ENCODE measurements around the gene CCM2. TPM values are rescaled to one million over a fixed set of nuclear protein-coding genes. Genes with fewer than 3 reads are reported as not detected.

The CCM2 gene
- total and polyA plus RNA-seq, 2 of the 8 experiments (the other 6 are each of a cell fraction or from before 2014, with no cell fraction given): 31.6 to 41.2 TPM

GRCh38 chr7:45107356-45107755 is 107.4 kb downstream of the CCM2 start:
- Histone ChIP-seq H2BK12ac (ENCODE audit: low read depth, low read length) (no peak overlapping the region), H2AFZ (ENCODE audit: low read length) (no peak overlapping the region), H3K79me1 (ENCODE audit: low read depth, low read length) (peaks cover 10% of the 10 kb centered on the region), H3K14ac (ENCODE audit: insufficient read length) (no peak overlapping the region), H3K79me2 (ENCODE audit: control insufficient read depth in 1 of 2, insufficient read depth in 2 of 2, low read length in 2 of 2) (peaks cover 8 to 50% of the 10 kb centered on the region in 2 experiments), H3K23ac (ENCODE audit: insufficient read length) (no peak overlapping the region), H3K4me1 (replicated peaks in 1 of 4; ENCODE audit: control insufficient read depth in 3 of 4, insufficient read depth in 4 of 4, low read length in 3 of 4) (peaks cover 0 to 3% (median under 1%) of the 10 kb centered on the region in 4 experiments; a peak in 2 of 7 replicates), H3K9ac (replicated peaks in 1 of 4; ENCODE audit: extremely low read depth in 1 of 4, low read depth in 3 of 4, low read length in 3 of 4) (no peak overlapping the region), H3K56ac (replicated peaks; ENCODE audit: insufficient read length, low read depth, low read length) (no peak overlapping the region), H4K8ac (ENCODE audit: extremely low read depth, insufficient read depth, low read length) (no peak overlapping the region), H2BK120ac (replicated peaks; ENCODE audit: low read depth, low read length) (no peak overlapping the region), H2BK5ac (ENCODE audit: low read depth, low read length) (no peak overlapping the region), H3K27me3 (replicated peaks in 1 of 4; ENCODE audit: control insufficient read depth in 3 of 4, extremely low read depth in 1 of 4, insufficient read depth in 3 of 4, low read length in 3 of 4) (no peaks in the 10 kb centered on the region), H3K23me2 (ENCODE audit: low read depth, low read length) (no peaks in the 10 kb centered on the region; the same call in 1 of the 2 replicates), H3K36me3 (ENCODE audit: control insufficient read depth in 2 of 4, insufficient read depth in 4 of 4, low read length in 3 of 4) (peaks cover 57 to 70% (median 66%) of the 10 kb centered on the region in 4 experiments), H2AK5ac (ENCODE audit: low read depth, low read length) (no peak overlapping the region), H3K9me3 (ENCODE audit: insufficient read depth in 2 of 2, low read depth in 1 of 2, low read length in 1 of 2) (no peaks in the 10 kb centered on the region), H3K4ac (replicated peaks; ENCODE audit: insufficient read length, low read depth, low read length) (no peak overlapping the region), H3K18ac (ENCODE audit: extremely low read depth, low read length) (no peak overlapping the region), H4K5ac (ENCODE audit: insufficient read length, low read depth, low read length) (no peak overlapping the region), H2BK20ac (ENCODE audit: low read length) (no peak overlapping the region), H3K27ac (ENCODE audit: low read depth, low read length) (no peak overlapping the region), H3K4me3 (ENCODE audit: extremely low read depth in 1 of 4, insufficient read depth in 2 of 4, low read depth in 3 of 4, low read length in 4 of 4) (no peak overlapping the region), H4K20me1 (replicated peaks in 1 of 2; ENCODE audit: control insufficient read depth in 1 of 2, insufficient read depth in 2 of 2, low read length in 2 of 2) (peaks cover 16 to 42% of the 10 kb centered on the region in 2 experiments), H2BK15ac (ENCODE audit: low read length) (no peak overlapping the region), H4K91ac (replicated peaks; ENCODE audit: insufficient read length, low read length) (no peak overlapping the region), H3K4me2 (ENCODE audit: insufficient read depth in 1 of 2, low read depth in 2 of 2, low read length in 2 of 2) (no peak overlapping the region)
- FAIRE-seq (no peak), DNase-seq (ENCODE audit: low read depth in 1 of 2, low spot score in 2 of 2) (no peak)
- 90% methylated on average over 3 of the region's 3 CpGs; no CpG with 5 or more reads in 1 of the 2 experiments for WGBS, 2 experiments (ENCODE audit: extremely low coverage in 1 of 2, insufficient coverage in 1 of 2, insufficient read length in 1 of 2, insufficient replicate concordance in 2 of 2, low coverage in 1 of 2, low lambda C conversion rate in 2 of 2, missing lambda C conversion rate in 1 of 2)
- TF ChIP-seq HDAC2 (IDR thresholded peaks at IDR 0.05; ENCODE audit: borderline replicate concordance in 1 of 2, low read depth in 2 of 2, low read length in 2 of 2) (no peak), POLR2A (IDR thresholded peaks at IDR 0.05; ENCODE audit: control extremely low read depth in 1 of 2, low read depth in 2 of 2, low read length in 2 of 2) (0 out of 3 replicates have a peak, but pooled peaks of 1 of the 2 experiments have one; percentile 6), CEBPB (IDR thresholded peaks at IDR 0.05; ENCODE audit: low read depth, low read length) (no peak), EP300 (IDR thresholded peaks at IDR 0.05; ENCODE audit: borderline replicate concordance in 1 of 2, low read depth in 2 of 2, low read length in 2 of 2) (no peak), BRCA1 (IDR thresholded peaks at IDR 0.05; ENCODE audit: low read depth, low read length) (no peak), SIN3A (conservative IDR thresholded peaks at IDR 0.05 in 1 of 2, IDR thresholded peaks at IDR 0.05 in 1 of 2; ENCODE audit: low read depth in 1 of 2, low read length in 2 of 2) (no peak), ASH2L (IDR thresholded peaks at IDR 0.05; ENCODE audit: low read length) (no peak), SIRT6 (IDR thresholded peaks at IDR 0.05; ENCODE audit: low read length) (no peak)
- POLR2A ChIA-PET (ENCODE audit: partially characterized antibody): interaction anchor here (0.8 to 3.2 kb wide), 2 partner anchors 8 to 119 kb away, joined by 3 to 15 read pairs; no protein-coding TSS in a partner anchor
- CTCF ChIA-PET (ENCODE audit: partially characterized antibody): no interaction called here

Measured in H1 (cell line).